Thyroid gland (tissue), 4 donors: ENCODE results near the gene ZBTB7C. TPM values are rescaled to one million over a fixed set of nuclear protein-coding genes. Genes with fewer than 3 reads are reported as not detected.

Experiments used
- DNase-seq, 2 donors: peaks; one replicate each; pipeline ENCODE4 v3.0.0-alpha.2; 2019
- H3K27ac ChIP-seq, 3 donors: fragments of 200-600 bp; sonication (generic); 1 replicate in 2 of 3; 2 replicates in 1 of 3; pipeline ENCODE4 v1.5.1; 2016 to 2019; ENCODE audit warnings: mild to moderate bottlenecking in 1 of 3, moderate library complexity in 1 of 3
- H3K27me3 ChIP-seq: fragments of 200-600 bp; sonication (generic); one replicate; pipeline ENCODE4 v1.5.1; 2019
- H3K36me3 ChIP-seq, 2 donors: fragments of 200-600 bp; sonication (generic); one replicate each; pipeline ENCODE4 v1.5.1; 2016 to 2019
- H3K4me1 ChIP-seq, 2 donors: fragments of 200-600 bp; sonication (generic); one replicate each; pipeline ENCODE4 v1.5.1; 2017 to 2019
- H3K4me3 ChIP-seq, 3 donors: fragments of 200-600 bp; sonication (generic); replicated peaks in 1 of 3; 1 replicate in 2 of 3; 2 replicates in 1 of 3; pipeline ENCODE4 v1.5.1; 2016; ENCODE audit warnings: mild to moderate bottlenecking in 1 of 3
- H3K9me3 ChIP-seq: fragments of 200-600 bp; sonication (generic); one replicate; pipeline ENCODE4 v1.5.1; 2017
- POLR2A ChIP-seq, 2 donors: fragments of 450-650 bp; IDR thresholded peaks; one replicate each; pipeline ENCODE4 v1.6.1; 2017; ENCODE audit warnings: antibody characterized with exemption in 2 of 2, mild to moderate bottlenecking in 2 of 2, moderate library complexity in 1 of 2
- WGBS, 2 donors: methylation state at CpG; one replicate each; pipeline ENCODE4 v1.1.5; 2017; 5-methylcytosine and 5-hydroxymethylcytosine counted together
- intact Hi-C: fragments of 100-400 bp; cut with DNase I; formaldehyde crosslinking; loops from one replicate; pipeline ENCODE4 v1.15.1; 2023
- total RNA-seq, 4 donors: library from RNA; depleted of rRNA; stranded (reverse); fragments of >200 nt; gene quantifications; one replicate each; pipeline ENCODE4 v1.2.3, GENCODE V29; 2016
- TF ChIP-seq, protein P1 (sequence below), 6 experiments: fragments of 200-600 bp in 3 of 6; fragments of 450-650 bp in 3 of 6; sonication (generic) in 3 of 6; IDR thresholded peaks; one replicate each; pipeline ENCODE4 v1.5.1; 2016 to 2019; ENCODE audit warnings: antibody characterized with exemption in 6 of 6, mild to moderate bottlenecking in 2 of 6, inconsistent platforms in 1 of 6, moderate library complexity in 1 of 6

The ZBTB7C gene
- total RNA-seq, 4 donors from 2014 or later = 41.7 to 66.7 (median 49.5) TPM

DNA sequence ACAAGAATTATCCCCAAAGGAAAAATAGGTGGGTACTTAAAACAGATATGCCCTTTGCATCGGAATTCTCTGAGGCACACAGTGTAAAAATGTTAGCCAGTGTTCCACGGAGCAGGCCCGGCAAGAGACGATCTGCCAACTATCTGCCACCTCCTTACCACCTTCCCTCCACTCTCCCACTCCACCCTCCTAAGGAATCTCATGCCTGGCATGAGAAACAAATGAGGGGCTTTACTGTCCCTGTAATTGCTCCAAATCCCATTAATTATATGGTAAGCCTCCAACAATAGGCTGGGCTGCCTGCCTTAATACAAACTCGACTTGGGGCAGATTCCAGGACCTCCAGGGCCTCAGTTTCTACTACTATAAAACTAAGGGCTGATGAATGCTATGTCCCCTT is 102.3 kb downstream of the ZBTB7C start:
- DNase-seq = peak in 1 of 2 donors; percentile 29
- no peak overlapping the region for H3K4me3 ChIP-seq
- no peak for TF ChIP-seq POLR2A (IDR thresholded peaks at IDR 0.05)
- TF ChIP-seq, protein P1, sequence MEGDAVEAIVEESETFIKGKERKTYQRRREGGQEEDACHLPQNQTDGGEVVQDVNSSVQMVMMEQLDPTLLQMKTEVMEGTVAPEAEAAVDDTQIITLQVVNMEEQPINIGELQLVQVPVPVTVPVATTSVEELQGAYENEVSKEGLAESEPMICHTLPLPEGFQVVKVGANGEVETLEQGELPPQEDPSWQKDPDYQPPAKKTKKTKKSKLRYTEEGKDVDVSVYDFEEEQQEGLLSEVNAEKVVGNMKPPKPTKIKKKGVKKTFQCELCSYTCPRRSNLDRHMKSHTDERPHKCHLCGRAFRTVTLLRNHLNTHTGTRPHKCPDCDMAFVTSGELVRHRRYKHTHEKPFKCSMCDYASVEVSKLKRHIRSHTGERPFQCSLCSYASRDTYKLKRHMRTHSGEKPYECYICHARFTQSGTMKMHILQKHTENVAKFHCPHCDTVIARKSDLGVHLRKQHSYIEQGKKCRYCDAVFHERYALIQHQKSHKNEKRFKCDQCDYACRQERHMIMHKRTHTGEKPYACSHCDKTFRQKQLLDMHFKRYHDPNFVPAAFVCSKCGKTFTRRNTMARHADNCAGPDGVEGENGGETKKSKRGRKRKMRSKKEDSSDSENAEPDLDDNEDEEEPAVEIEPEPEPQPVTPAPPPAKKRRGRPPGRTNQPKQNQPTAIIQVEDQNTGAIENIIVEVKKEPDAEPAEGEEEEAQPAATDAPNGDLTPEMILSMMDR (IDR thresholded peaks at IDR 0.05) = no peak
- H3K9me3 ChIP-seq = no peaks in the 10 kb centered on the region
- no peaks in the 10 kb centered on the region for H3K27me3 ChIP-seq
- no peaks in the 10 kb centered on the region for H3K36me3 ChIP-seq
- WGBS, 2 donors = 46 to 57% methylated on average over 5 of the region's 5 CpGs
- H3K27ac ChIP-seq = peak overlapping the region; percentile 56 to 71 (median 69)
- intact Hi-C loops = no loop called here
- H3K4me1 ChIP-seq = peaks cover 42 to 48% of the 10 kb centered on the region in 2 donors

DNA sequence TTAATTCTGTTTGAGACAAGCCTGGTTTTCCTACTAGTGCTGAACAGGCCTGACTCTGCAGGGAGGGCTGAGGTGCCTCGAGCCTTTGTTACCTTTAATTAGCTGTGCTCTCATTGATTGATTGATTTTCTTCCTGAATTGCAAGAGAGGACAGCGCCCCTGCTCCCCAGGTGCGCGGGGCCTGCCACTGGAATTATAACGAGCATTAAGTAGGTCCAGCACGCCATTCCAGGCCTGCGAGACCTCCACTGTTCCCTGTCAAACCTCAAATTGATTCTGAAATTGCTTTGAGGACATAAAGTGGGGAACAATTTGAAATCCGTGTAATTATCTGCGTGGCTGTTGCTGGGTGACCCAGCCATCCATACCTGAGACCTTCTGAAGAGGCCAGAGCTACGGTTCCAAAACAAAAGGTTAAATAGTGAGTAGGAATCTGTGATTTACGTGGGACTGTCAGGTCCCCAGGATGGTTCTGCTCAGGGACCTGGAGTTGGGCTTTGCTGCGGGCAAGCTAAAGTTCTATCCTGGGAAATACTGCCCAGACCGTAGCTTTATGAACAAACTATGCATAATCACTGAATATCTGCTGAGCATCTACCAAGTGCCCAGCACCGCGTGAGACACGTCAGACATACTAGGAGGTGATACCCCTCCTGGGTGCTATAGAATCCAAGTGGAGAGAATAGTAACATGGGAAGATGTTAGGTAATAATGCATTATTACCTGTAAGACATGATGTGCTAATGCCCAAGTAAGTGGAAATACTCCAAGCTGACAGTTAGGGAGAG is 104.1 kb downstream of the ZBTB7C start:
- H3K4me1 ChIP-seq = peaks cover 42 to 63% of the 10 kb centered on the region in 2 donors
- intact Hi-C loops = no loop called here

DNA sequence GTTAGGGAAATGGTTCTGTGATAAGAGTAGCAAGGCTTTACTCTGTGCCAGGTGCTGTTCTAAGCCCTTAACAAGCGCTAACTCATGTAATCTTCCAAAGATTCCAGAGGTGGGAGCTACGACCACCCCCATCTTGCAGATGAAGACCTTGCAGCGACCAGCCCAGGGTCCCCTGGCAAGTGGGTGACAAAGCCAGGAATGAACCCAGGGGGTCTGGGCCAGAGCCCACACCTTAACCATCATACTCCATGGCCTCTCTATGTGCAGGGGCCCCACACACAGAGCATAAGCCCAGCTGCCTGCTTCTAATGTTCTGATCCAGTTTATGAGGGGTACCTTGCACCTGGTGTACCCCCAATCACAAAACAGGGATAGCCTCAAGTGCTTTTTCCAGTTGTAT is 105.3 kb downstream of the ZBTB7C start:
- Histone ChIP-seq H3K27me3 (no peaks in the 10 kb centered on the region), H3K4me3 (no peak overlapping the region), H3K27ac (no peak overlapping the region), H3K4me1 (peaks cover 35 to 53% of the 10 kb centered on the region in 2 donors), H3K36me3 (no peaks in the 10 kb centered on the region), H3K9me3 (no peaks in the 10 kb centered on the region)
- no peak for DNase-seq
- WGBS, 2 donors = 96 to 100% methylated on average over 2 to 3 of the region's 3 CpGs
- intact Hi-C loops = no loop called here
- TF ChIP-seq POLR2A (IDR thresholded peaks at IDR 0.05) = no peak
- TF ChIP-seq, protein P1 (IDR thresholded peaks at IDR 0.05) = no peak

More for the DNA sequence above, 104.1 kb downstream of the ZBTB7C start:
- H3K27ac ChIP-seq = no peak overlapping the region
- no peak for DNase-seq
- no peaks in the 10 kb centered on the region for H3K27me3 ChIP-seq
- TF ChIP-seq, protein P1 (IDR thresholded peaks at IDR 0.05) = no peak
- TF ChIP-seq POLR2A (IDR thresholded peaks at IDR 0.05) = no peak
- WGBS, 2 donors = 92 to 93% methylated on average over 16 of the region's 16 CpGs
- no peaks in the 10 kb centered on the region for H3K36me3 ChIP-seq
- no peaks in the 10 kb centered on the region for H3K9me3 ChIP-seq
- no peak overlapping the region for H3K4me3 ChIP-seq

DNA sequence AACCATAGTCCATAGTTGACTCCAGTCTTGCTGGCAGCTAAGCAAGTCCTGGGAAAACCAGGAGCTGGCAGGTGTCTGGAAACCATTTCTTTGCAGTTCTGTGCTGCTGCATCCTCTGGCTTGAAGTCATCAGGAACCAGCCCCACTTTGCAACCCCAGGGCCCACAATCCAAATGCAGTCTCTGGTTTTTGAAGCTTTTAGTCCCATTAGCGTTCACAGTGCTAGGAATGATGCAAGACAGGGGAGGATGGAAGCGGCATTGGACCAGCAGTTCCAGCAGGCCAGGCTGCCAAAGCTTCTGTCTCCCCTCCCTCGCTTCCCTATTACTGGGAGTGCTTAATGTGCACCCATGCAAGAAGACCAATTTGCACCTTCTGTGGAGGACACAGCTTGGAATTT is 106.4 kb downstream of the ZBTB7C start:
- intact Hi-C loops = no loop called here
- H3K4me3 ChIP-seq = no peak overlapping the region
- 53 to 63% methylated on average over 3 of the region's 3 CpGs for WGBS, 2 donors
- no peaks in the 10 kb centered on the region for H3K36me3 ChIP-seq
- TF ChIP-seq POLR2A (IDR thresholded peaks at IDR 0.05) = no peak
- TF ChIP-seq, protein P1 (IDR thresholded peaks at IDR 0.05) = no peak
- H3K27ac ChIP-seq = no peak overlapping the region
- H3K4me1 ChIP-seq = peaks cover 24 to 42% of the 10 kb centered on the region in 2 donors
- no peaks in the 10 kb centered on the region for H3K27me3 ChIP-seq
- no peaks in the 10 kb centered on the region for H3K9me3 ChIP-seq
- DNase-seq = no peak

DNA sequence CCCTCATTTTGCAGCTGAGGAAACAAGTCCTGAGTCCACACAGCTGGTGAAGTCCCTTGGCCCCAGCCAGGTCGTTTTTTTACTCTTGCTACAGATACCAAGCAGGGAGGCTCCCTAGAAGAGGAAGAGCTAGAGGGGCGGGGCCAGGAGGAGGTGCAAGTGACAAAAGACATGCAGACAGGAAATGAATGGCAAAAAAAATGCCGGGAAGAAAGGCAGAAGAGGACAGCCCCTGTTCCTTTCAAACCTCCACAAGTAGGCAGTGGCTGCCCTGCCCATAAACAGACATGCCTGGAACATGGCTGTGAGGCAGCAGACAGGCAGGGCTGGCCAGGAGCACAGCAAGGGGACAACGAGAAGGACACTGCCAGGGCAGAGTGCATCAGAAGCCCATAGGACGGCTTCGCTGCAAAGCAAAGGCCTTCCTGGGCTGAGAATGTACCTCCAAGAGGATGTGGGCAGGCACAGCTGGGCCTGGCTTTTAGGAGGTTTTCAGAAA is 108.7 kb downstream of the ZBTB7C start:
- H3K27ac ChIP-seq = no peak overlapping the region

More for the DNA sequence above, 108.7 kb downstream of the ZBTB7C start:
- WGBS, 2 donors = 68% methylated on average over 6 of the region's 6 CpGs
- DNase-seq = no peak
- peaks cover 14 to 30% of the 10 kb centered on the region in 2 donors for H3K4me1 ChIP-seq
- H3K9me3 ChIP-seq = no peaks in the 10 kb centered on the region
- TF ChIP-seq, protein P1 (IDR thresholded peaks at IDR 0.05) = no peak
- TF ChIP-seq POLR2A (IDR thresholded peaks at IDR 0.05) = no peak
- H3K27me3 ChIP-seq = no peaks in the 10 kb centered on the region
- H3K36me3 ChIP-seq = no peaks in the 10 kb centered on the region
- no peak overlapping the region for H3K4me3 ChIP-seq
- intact Hi-C loops = no loop called here
